Fibroblast of the aortic adventitia (primary cell): ENCODE results near the gene ITIH5. TPM values are rescaled to one million over a fixed set of nuclear protein-coding genes. Genes with fewer than 3 reads are reported as not detected.

ENCODE experiments used
- DNase-seq: peaks from one replicate; pipeline ENCODE4 v3.0.0-alpha.2; 2010; ENCODE audit warnings: low read depth
- H3K4me3 ChIP-seq: 2 replicates; pipeline ENCODE4 v1.5.1; 2011; ENCODE audit warnings: low read depth, mild to moderate bottlenecking, control low read depth, low read length, moderate library complexity
- total RNA-seq: library from RNA; depleted of rRNA; stranded (reverse); fragments of >200 nt; gene quantifications from 2 replicates; pipeline ENCODE4 v1.2.3, GENCODE V29; 2012; ENCODE audit warnings: low replicate concordance
- TF ChIP-seq, protein P1 (sequence below): IDR thresholded peaks from 2 replicates; pipeline ENCODE4 v1.5.1; 2011; ENCODE audit warnings: mild to moderate bottlenecking, low read length, control low read depth, inconsistent platforms; ENCODE audit not compliant: insufficient read depth

Gene ITIH5
- total RNA-seq, 1 donor = 0.09 TPM

DNA sequence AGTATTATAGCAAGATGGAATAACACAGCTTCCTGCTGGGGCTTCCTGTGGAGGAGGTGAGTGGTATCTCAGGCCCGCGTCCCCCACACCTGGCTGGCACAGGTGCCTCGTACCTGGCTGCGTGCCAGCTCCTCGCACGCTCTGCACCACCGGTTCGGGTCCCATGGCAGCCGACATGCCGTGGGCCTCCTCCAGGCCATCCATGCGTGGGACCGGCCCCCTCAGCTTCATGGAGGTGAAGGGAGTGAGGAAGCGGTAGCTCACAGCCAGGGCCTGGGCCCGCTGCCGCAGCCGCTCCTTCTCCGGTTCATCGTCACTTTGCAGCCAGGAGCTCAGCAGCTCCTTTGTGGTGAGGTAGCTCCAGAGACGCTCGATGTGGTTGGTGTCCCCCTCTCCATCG lies 90.4 kb downstream of the ITIH5 start:
- TF ChIP-seq, protein P1, sequence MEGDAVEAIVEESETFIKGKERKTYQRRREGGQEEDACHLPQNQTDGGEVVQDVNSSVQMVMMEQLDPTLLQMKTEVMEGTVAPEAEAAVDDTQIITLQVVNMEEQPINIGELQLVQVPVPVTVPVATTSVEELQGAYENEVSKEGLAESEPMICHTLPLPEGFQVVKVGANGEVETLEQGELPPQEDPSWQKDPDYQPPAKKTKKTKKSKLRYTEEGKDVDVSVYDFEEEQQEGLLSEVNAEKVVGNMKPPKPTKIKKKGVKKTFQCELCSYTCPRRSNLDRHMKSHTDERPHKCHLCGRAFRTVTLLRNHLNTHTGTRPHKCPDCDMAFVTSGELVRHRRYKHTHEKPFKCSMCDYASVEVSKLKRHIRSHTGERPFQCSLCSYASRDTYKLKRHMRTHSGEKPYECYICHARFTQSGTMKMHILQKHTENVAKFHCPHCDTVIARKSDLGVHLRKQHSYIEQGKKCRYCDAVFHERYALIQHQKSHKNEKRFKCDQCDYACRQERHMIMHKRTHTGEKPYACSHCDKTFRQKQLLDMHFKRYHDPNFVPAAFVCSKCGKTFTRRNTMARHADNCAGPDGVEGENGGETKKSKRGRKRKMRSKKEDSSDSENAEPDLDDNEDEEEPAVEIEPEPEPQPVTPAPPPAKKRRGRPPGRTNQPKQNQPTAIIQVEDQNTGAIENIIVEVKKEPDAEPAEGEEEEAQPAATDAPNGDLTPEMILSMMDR = no peak
- H3K4me3 ChIP-seq = no peak overlapping the region
- DNase-seq = no peak

DNA sequence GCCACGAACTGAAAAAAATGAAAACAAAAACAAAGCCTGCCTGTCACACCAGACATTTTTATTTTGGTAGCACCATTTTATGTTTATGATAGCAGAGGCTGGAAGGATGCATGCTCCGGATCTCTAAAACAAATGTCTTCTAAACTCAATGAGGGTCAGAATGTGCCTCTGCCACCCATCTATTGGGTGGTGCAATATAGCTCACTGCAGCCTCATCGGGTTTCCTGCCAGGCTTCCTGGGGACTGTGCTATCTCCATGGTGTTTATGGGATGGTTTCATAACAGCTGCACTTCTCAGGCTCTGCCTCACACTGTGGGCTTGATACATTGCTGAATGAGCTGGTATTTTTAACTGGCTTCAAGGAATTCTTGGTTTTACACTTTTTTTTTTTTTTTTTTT lies 94.4 kb downstream of the ITIH5 start:
- no peak overlapping the region for H3K4me3 ChIP-seq
- no peak for DNase-seq
- TF ChIP-seq, protein P1 = no peak

DNA sequence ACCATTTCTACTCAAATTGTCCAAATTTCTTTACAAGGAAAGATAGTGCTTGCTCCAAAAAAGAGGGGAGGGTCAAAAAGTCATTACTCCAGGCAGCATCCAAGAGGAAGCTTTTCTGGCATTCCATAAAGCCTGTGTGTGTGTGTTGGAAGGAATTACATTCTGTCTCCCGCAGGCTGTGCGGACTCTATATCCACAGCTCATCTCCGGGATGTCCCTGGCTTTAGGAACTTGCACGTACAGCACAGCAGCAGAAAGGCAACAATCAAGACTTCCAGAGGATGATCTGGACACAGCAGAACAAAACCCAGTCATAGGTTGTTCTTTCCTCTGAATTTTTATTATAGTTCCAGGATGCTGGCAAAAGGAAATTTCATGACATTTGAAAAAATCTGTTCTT lies 94.8 kb downstream of the ITIH5 start:
- no peak overlapping the region for H3K4me3 ChIP-seq
- TF ChIP-seq, protein P1 = no peak
- DNase-seq = no peak

- TF ChIP-seq, protein P1 = no peak
- DNase-seq = no peak
- no peak overlapping the region for H3K4me3 ChIP-seq
Measured at GRCh38 chr10:7567911-7568620, 98.7 kb downstream of the ITIH5 start.

DNA sequence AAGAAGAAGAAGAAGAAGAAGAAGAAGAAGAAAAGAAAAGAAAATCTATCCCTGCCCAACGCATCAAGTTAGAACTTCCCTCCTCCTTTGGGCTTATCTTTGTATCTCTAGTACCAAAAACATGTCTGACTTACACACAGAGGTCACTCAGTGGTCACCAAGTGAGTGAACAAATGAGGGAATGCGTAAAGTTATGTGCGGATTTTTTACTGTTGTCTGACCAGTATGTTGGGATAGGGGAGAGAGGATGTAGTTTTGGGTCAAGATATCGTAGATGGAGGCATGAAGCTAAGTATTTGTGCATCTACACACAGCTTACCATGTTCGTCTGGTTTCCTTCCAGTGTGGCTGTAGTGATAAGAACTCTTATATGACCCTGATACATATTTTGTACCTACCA lies 99.9 kb downstream of the ITIH5 start:
- DNase-seq = no peak

GRCh38 chr10:7565871-7566270 lies 100.9 kb downstream of the ITIH5 start:
- no peak for DNase-seq
- TF ChIP-seq, protein P1 = no peak
- H3K4me3 ChIP-seq = no peak overlapping the region

More for the DNA sequence above, 99.9 kb downstream of the ITIH5 start:
- TF ChIP-seq, protein P1 = no peak
- no peak overlapping the region for H3K4me3 ChIP-seq

GRCh38 chr10:7563770-7564169 lies 103.0 kb downstream of the ITIH5 start:
- TF ChIP-seq, protein P1 = no peak
- DNase-seq = no peak
- H3K4me3 ChIP-seq = no peak overlapping the region
